ENCODE data around the gene FBXO9.

The FBXO9 gene

DNA sequence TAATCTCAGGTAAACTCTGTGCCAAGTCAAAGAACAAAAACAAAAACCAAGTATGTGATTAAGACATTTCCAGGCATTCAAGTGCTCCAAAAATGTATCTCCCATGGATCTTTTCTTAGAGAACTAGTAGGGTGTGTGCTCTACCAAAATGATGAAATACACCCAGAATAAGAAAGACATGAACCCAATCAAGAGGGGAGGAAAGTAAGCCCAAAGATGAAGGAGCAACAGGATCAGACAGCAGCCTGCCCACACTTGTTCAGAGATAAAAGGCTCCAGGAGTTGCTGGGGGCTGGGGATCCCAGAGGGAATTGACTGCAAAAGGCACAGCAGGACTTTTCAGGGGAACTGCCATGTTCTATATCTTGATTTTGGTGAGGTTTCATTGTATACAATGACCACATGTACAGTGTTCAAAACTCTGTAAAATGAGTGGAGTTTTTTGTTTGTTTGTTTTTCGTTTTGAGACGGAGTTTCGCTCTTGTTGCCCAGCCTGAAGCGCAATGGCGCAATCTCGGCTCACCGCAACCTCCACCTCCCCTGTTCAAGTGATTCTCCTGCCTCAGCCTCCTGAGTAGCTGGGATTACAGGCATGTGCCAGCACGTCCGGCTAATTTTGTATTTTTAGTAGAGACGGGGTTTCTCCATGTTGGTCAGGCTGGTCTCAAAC is 59.1 kb downstream of the FBXO9 start:
- Histone ChIP-seq H2AFZ (ENCODE audit: low read length) (no peak overlapping the region), H3K9me2 (replicated peaks; ENCODE audit: insufficient read depth, low read length) (no peaks in the 10 kb centered on the region), H4K20me1 (ENCODE audit: insufficient read depth, low read length) (no peaks in the 10 kb centered on the region), H3K9ac (ENCODE audit: low read length) (no peak overlapping the region), H3K9me3 (replicated peaks; ENCODE audit: insufficient read depth, low read length) (no peaks in the 10 kb centered on the region), H3K4me3 (ENCODE audit: low read length) (no peak overlapping the region), H3F3A (ENCODE audit: insufficient read depth, low read length) (no peaks in the 10 kb centered on the region), H3K27me3 (replicated peaks; ENCODE audit: insufficient read depth, low read length) (no peaks in the 10 kb centered on the region), H3K4me2 (ENCODE audit: low read depth, low read length) (no peak overlapping the region), H3K27ac (ENCODE audit: low read length) (no peak overlapping the region), H3K4me1 (ENCODE audit: low read length) (no peaks in the 10 kb centered on the region), H3K36me3 (replicated peaks; ENCODE audit: insufficient read depth, low read length) (no peaks in the 10 kb centered on the region), H3K79me2 (ENCODE audit: low read length) (no peaks in the 10 kb centered on the region)
- no peak for TF ChIP-seq EZH2 (optimal IDR thresholded peaks at IDR 0.05; ENCODE audit: low read depth, low read length)
- TF ChIP-seq, protein P1, sequence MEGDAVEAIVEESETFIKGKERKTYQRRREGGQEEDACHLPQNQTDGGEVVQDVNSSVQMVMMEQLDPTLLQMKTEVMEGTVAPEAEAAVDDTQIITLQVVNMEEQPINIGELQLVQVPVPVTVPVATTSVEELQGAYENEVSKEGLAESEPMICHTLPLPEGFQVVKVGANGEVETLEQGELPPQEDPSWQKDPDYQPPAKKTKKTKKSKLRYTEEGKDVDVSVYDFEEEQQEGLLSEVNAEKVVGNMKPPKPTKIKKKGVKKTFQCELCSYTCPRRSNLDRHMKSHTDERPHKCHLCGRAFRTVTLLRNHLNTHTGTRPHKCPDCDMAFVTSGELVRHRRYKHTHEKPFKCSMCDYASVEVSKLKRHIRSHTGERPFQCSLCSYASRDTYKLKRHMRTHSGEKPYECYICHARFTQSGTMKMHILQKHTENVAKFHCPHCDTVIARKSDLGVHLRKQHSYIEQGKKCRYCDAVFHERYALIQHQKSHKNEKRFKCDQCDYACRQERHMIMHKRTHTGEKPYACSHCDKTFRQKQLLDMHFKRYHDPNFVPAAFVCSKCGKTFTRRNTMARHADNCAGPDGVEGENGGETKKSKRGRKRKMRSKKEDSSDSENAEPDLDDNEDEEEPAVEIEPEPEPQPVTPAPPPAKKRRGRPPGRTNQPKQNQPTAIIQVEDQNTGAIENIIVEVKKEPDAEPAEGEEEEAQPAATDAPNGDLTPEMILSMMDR (IDR thresholded peaks at IDR 0.05; ENCODE audit: low read length) = no peak
- no peak for TF ChIP-seq EZH2phosphoT487 (IDR thresholded peaks at IDR 0.05; ENCODE audit: low read length)
- no peak for DNase-seq

DNA sequence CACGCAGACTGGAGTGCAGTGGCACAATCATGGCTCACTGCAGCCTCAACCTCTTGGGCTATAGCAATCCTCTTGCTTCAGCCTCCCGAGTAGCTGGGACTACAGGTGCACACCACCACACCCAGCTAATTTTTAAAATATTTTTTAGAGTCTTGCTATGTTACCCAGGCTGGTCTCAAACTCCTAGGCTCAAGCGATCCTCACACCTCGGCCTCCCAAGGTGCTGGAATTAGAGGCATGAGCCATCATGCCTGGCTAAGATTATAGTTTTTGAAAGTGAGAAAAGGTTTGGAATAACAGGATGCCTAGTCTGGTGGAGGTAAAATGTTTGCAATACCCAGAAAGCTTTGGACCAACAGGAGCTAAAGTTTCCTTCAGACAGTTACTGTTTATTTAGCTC is 60.1 kb downstream of the FBXO9 start:
- H2AFZ ChIP-seq (ENCODE audit: low read length) = no peak overlapping the region
- H3K4me1 ChIP-seq (ENCODE audit: low read length) = no peaks in the 10 kb centered on the region
- H3K9me3 ChIP-seq (replicated peaks; ENCODE audit: insufficient read depth, low read length) = no peaks in the 10 kb centered on the region
- no peak overlapping the region for H3K27ac ChIP-seq (ENCODE audit: low read length)
- no peak overlapping the region for H3K9ac ChIP-seq (ENCODE audit: low read length)
- H3K27me3 ChIP-seq (replicated peaks; ENCODE audit: insufficient read depth, low read length) = no peaks in the 10 kb centered on the region
- no peaks in the 10 kb centered on the region for H3K9me2 ChIP-seq (replicated peaks; ENCODE audit: insufficient read depth, low read length)
- no peak overlapping the region for H3K4me2 ChIP-seq (ENCODE audit: low read depth, low read length)
- TF ChIP-seq EZH2phosphoT487 (IDR thresholded peaks at IDR 0.05; ENCODE audit: low read length) (no peak), EZH2 (optimal IDR thresholded peaks at IDR 0.05; ENCODE audit: low read depth, low read length) (no peak)
- TF ChIP-seq, protein P1 (IDR thresholded peaks at IDR 0.05; ENCODE audit: low read length) = no peak
- H3K4me3 ChIP-seq (ENCODE audit: low read length) = no peak overlapping the region
- H4K20me1 ChIP-seq (ENCODE audit: insufficient read depth, low read length) = no peaks in the 10 kb centered on the region
- no peaks in the 10 kb centered on the region for H3F3A ChIP-seq (ENCODE audit: insufficient read depth, low read length)
- H3K36me3 ChIP-seq (replicated peaks; ENCODE audit: insufficient read depth, low read length) = no peaks in the 10 kb centered on the region
- DNase-seq = no peak
- H3K79me2 ChIP-seq (ENCODE audit: low read length) = no peaks in the 10 kb centered on the region

DNA sequence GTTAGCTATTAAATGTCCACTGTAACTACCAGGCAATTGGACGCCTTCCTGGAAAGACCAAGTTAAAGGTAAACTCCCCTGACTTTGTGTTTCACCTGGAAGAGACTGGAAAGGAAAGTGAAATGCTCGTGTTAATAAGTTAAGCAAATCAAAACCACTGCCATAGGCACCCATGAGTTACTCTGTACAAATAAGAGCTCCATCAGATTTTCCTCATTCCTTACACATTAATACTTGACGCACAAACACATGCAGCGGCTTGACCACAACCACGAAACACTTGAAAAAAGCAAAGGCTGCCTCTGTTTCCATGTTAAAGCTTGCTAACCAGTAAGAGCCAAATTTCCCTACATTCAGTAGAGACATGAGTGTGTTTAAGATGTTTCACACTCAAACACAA is 63.6 kb downstream of the FBXO9 start:
- H3K79me2 ChIP-seq (ENCODE audit: low read length) = no peaks in the 10 kb centered on the region
- DNase-seq = no peak
- H3K4me3 ChIP-seq (ENCODE audit: low read length) = no peak overlapping the region
- no peaks in the 10 kb centered on the region for H4K20me1 ChIP-seq (ENCODE audit: insufficient read depth, low read length)
- H3K9me3 ChIP-seq (replicated peaks; ENCODE audit: insufficient read depth, low read length) = no peaks in the 10 kb centered on the region
- no peaks in the 10 kb centered on the region for H3K4me1 ChIP-seq (ENCODE audit: low read length)
- no peak overlapping the region for H3K4me2 ChIP-seq (ENCODE audit: low read depth, low read length)
- H2AFZ ChIP-seq (ENCODE audit: low read length) = no peak overlapping the region
- no peaks in the 10 kb centered on the region for H3K27me3 ChIP-seq (replicated peaks; ENCODE audit: insufficient read depth, low read length)
- no peak for TF ChIP-seq EZH2 (optimal IDR thresholded peaks at IDR 0.05; ENCODE audit: low read depth, low read length)
- TF ChIP-seq EZH2phosphoT487 (IDR thresholded peaks at IDR 0.05; ENCODE audit: low read length) = no peak
- TF ChIP-seq, protein P1 (IDR thresholded peaks at IDR 0.05; ENCODE audit: low read length) = no peak
- H3K36me3 ChIP-seq (replicated peaks; ENCODE audit: insufficient read depth, low read length) = no peaks in the 10 kb centered on the region
- no peaks in the 10 kb centered on the region for H3K9me2 ChIP-seq (replicated peaks; ENCODE audit: insufficient read depth, low read length)
- H3K9ac ChIP-seq (ENCODE audit: low read length) = no peak overlapping the region
- no peak overlapping the region for H3K27ac ChIP-seq (ENCODE audit: low read length)
- no peaks in the 10 kb centered on the region for H3F3A ChIP-seq (ENCODE audit: insufficient read depth, low read length)

Data from MM.1S (cell line).